LNCaP clone FGC (cell line): Measurements from ENCODE around the gene SELL.
"Not testable (repeated sequence)": the region's sequence is repeated elsewhere in the genome, so short reads cannot be mapped to it uniquely, and the experiment has no call there.

Source experiments
- DNase-seq: peaks from one replicate; pipeline ENCODE4 v3.0.0-alpha.2; 2011; ENCODE audit warnings: low read depth
- H3K4me3 ChIP-seq: 2 replicates; pipeline ENCODE4 v1.5.1; 2011; ENCODE audit warnings: mild to moderate bottlenecking, low read depth, low read length, control low read depth
- TF ChIP-seq, protein P1 (sequence below): IDR thresholded peaks from 2 replicates; pipeline ENCODE4 v1.5.1; 2012; ENCODE audit warnings: mild to moderate bottlenecking; ENCODE audit not compliant: control insufficient read depth, insufficient read depth; ENCODE audit errors: extremely low read depth

SELL gene

GRCh38 chr1:169696273-169697100, 14.9 kb downstream of the SELL start:
- TF ChIP-seq, protein P1, sequence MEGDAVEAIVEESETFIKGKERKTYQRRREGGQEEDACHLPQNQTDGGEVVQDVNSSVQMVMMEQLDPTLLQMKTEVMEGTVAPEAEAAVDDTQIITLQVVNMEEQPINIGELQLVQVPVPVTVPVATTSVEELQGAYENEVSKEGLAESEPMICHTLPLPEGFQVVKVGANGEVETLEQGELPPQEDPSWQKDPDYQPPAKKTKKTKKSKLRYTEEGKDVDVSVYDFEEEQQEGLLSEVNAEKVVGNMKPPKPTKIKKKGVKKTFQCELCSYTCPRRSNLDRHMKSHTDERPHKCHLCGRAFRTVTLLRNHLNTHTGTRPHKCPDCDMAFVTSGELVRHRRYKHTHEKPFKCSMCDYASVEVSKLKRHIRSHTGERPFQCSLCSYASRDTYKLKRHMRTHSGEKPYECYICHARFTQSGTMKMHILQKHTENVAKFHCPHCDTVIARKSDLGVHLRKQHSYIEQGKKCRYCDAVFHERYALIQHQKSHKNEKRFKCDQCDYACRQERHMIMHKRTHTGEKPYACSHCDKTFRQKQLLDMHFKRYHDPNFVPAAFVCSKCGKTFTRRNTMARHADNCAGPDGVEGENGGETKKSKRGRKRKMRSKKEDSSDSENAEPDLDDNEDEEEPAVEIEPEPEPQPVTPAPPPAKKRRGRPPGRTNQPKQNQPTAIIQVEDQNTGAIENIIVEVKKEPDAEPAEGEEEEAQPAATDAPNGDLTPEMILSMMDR = no peak
- H3K4me3 ChIP-seq = no peak overlapping the region
- no peak for DNase-seq

GRCh38 chr1:169694304-169695075, 16.9 kb downstream of the SELL start:
- H3K4me3 ChIP-seq = no peak overlapping the region
- DNase-seq = no peak
- TF ChIP-seq, protein P1 = peak; percentile 53

DNA sequence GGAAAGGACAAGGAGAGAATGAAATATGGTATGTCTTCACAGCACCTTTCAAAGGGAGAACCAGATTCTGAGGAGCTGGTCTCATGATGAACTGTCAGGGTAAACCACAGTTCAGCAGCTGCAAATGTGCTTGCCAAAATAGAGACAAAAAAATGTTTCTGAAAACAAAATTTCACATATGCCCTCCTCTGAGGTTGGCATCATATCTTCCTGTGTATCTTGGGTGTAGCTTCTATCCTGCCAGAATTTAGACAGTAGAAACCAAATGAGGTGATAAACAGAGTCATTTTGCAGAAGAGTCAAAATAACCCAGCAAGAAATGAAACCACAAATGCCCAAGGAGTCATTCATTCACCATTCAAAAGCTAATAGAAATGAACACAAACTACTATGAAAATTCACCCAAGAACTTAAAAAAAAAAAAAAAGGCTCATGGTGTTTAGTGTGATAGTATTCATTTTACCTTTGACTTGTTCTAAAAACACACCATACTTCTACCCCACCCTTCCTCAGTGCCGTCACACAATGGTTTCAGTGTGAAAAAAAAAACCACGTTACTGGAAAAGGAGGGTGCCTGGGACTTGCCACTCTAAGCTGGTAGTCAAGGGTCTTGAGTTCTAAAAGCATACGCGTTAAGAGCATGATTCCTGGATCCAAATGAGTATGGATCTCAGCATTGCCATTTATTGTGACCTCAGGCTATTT, 18.5 kb downstream of the SELL start:
- TF ChIP-seq, protein P1 = no peak
- no peak for DNase-seq
- H3K4me3 ChIP-seq = no peak overlapping the region

GRCh38 chr1:169690489-169690888, 20.9 kb downstream of the SELL start:
- no peak overlapping the region for H3K4me3 ChIP-seq
- no peak for DNase-seq
- TF ChIP-seq, protein P1 = no peak

GRCh38 chr1:169689395-169689794, 22.0 kb downstream of the SELL start:
- TF ChIP-seq, protein P1 = no peak
- no peak overlapping the region for H3K4me3 ChIP-seq
- no peak for DNase-seq

GRCh38 chr1:169688377-169688776, 23.0 kb downstream of the SELL start:
- not testable (repeated sequence) for H3K4me3 ChIP-seq, DNase-seq

GRCh38 chr1:169683661-169684060, 27.8 kb downstream of the SELL start:
- TF ChIP-seq, protein P1 = no peak
- H3K4me3 ChIP-seq = no peak overlapping the region
- DNase-seq = no peak

GRCh38 chr1:169683168-169683567, 28.3 kb downstream of the SELL start:
- not testable (repeated sequence) for H3K4me3 ChIP-seq, DNase-seq
